ENCODE measurements around the gene RBM20. TPM values are rescaled to one million over a fixed set of nuclear protein-coding genes. Genes with fewer than 3 reads are reported as not detected.

RBM20 gene
- total and polyA plus RNA-seq, 2 of the 13 experiments (the other 11 are each of a cell fraction or from before 2014, with no cell fraction given) = 0.02 to 0.22 TPM

DNA sequence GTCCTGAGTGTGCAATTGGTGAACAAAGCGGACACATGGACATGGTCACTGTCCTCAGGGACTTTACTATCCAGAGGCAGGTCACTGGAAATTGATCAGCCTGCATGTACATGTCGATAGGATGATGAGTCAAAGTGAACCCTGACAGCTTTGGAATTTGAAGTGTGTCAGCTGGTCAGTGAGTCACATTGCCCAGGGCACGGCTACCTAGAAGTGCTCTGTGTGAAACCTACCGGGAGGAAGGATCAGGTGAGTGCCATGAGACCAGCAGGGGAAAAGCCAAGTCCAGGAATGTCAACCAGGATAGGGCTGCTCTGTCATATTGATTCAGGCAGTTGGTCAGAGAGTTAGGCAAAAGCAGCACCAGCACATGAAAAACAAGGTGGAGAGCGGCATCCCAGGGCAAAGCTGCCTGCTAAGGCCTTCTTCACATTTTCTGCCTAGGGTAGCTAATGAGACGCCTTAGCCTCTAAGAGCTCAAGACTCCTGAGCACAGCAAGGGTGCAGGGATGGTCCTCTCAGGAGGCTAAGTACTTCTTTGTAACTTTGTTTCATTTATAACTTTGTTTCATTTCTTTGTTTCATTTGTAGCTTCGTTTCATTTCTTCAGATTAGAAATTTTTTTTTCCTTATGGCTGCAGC is 208.2 kb downstream of the RBM20 start (continued):
- TF ChIP-seq ZNF207 (IDR thresholded peaks at IDR 0.05; ENCODE audit: borderline replicate concordance) (no peak), BHLHE40 (IDR thresholded peaks at IDR 0.05; ENCODE audit: low read length) (peak; percentile 42), SOX6 (IDR thresholded peaks at IDR 0.05) (no peak), SOX6 (CRISPR knock-in tag; IDR thresholded peaks at IDR 0.05) (no peak), CENPT (CRISPR knock-in tag; IDR thresholded peaks at IDR 0.05; ENCODE audit: low read depth) (no peak), ZFP37 (CRISPR knock-in tag; IDR thresholded peaks at IDR 0.05; ENCODE audit: borderline replicate concordance) (no peak), ZNF607 (CRISPR knock-in tag; IDR thresholded peaks at IDR 0.05; ENCODE audit: borderline replicate concordance) (no peak), MYNN (CRISPR knock-in tag; IDR thresholded peaks at IDR 0.05; ENCODE audit: low read depth) (no peak), MIER3 (CRISPR knock-in tag; IDR thresholded peaks at IDR 0.05; ENCODE audit: borderline replicate concordance) (no peak), YY1 (IDR thresholded peaks at IDR 0.05; ENCODE audit: insufficient read depth, insufficient replicate concordance, low read depth, low read length) (no peak), TARDBP (CRISPR knock-in tag; IDR thresholded peaks at IDR 0.05) (no peak), CBX5 (CRISPR knock-in tag; IDR thresholded peaks at IDR 0.05; ENCODE audit: borderline replicate concordance) (no peak), ZNF224 (CRISPR knock-in tag; IDR thresholded peaks at IDR 0.05) (no peak)
- TF ChIP-seq, protein P1, sequence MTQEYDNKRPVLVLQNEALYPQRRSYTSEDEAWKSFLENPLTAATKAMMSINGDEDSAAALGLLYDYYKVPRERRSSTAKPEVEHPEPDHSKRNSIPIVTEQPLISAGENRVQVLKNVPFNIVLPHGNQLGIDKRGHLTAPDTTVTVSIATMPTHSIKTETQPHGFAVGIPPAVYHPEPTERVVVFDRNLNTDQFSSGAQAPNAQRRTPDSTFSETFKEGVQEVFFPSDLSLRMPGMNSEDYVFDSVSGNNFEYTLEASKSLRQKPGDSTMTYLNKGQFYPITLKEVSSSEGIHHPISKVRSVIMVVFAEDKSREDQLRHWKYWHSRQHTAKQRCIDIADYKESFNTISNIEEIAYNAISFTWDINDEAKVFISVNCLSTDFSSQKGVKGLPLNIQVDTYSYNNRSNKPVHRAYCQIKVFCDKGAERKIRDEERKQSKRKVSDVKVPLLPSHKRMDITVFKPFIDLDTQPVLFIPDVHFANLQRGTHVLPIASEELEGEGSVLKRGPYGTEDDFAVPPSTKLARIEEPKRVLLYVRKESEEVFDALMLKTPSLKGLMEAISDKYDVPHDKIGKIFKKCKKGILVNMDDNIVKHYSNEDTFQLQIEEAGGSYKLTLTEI (CRISPR knock-in tag; conservative IDR thresholded peaks at IDR 0.05) = no peak
- TF ChIP-seq, protein P2, sequence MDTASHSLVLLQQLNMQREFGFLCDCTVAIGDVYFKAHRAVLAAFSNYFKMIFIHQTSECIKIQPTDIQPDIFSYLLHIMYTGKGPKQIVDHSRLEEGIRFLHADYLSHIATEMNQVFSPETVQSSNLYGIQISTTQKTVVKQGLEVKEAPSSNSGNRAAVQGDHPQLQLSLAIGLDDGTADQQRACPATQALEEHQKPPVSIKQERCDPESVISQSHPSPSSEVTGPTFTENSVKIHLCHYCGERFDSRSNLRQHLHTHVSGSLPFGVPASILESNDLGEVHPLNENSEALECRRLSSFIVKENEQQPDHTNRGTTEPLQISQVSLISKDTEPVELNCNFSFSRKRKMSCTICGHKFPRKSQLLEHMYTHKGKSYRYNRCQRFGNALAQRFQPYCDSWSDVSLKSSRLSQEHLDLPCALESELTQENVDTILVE (CRISPR knock-in tag; IDR thresholded peaks at IDR 0.05) = no peak
- TF ChIP-seq, protein P3, sequence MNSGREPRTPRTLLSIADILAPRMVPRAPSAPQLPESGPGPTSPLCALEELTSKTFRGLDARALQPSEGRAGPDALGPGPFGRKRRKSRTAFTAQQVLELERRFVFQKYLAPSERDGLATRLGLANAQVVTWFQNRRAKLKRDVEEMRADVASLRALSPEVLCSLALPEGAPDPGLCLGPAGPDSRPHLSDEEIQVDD (CRISPR knock-in tag; IDR thresholded peaks at IDR 0.05; ENCODE audit: borderline replicate concordance) = no peak
- TF ChIP-seq, protein P4, sequence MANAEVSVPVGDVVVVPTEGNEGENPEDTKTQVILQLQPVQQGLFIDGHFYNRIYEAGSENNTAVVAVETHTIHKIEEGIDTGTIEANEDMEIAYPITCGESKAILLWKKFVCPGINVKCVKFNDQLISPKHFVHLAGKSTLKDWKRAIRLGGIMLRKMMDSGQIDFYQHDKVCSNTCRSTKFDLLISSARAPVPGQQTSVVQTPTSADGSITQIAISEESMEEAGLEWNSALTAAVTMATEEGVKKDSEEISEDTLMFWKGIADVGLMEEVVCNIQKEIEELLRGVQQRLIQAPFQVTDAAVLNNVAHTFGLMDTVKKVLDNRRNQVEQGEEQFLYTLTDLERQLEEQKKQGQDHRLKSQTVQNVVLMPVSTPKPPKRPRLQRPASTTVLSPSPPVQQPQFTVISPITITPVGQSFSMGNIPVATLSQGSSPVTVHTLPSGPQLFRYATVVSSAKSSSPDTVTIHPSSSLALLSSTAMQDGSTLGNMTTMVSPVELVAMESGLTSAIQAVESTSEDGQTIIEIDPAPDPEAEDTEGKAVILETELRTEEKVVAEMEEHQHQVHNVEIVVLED (CRISPR knock-in tag; IDR thresholded peaks at IDR 0.05; ENCODE audit: borderline replicate concordance) = no peak
- TF ChIP-seq, protein P5, sequence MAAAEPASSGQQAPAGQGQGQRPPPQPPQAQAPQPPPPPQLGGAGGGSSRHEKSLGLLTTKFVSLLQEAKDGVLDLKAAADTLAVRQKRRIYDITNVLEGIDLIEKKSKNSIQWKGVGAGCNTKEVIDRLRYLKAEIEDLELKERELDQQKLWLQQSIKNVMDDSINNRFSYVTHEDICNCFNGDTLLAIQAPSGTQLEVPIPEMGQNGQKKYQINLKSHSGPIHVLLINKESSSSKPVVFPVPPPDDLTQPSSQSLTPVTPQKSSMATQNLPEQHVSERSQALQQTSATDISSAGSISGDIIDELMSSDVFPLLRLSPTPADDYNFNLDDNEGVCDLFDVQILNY (CRISPR knock-in tag; conservative IDR thresholded peaks at IDR 0.05) = no peak
- TF ChIP-seq, protein P6, sequence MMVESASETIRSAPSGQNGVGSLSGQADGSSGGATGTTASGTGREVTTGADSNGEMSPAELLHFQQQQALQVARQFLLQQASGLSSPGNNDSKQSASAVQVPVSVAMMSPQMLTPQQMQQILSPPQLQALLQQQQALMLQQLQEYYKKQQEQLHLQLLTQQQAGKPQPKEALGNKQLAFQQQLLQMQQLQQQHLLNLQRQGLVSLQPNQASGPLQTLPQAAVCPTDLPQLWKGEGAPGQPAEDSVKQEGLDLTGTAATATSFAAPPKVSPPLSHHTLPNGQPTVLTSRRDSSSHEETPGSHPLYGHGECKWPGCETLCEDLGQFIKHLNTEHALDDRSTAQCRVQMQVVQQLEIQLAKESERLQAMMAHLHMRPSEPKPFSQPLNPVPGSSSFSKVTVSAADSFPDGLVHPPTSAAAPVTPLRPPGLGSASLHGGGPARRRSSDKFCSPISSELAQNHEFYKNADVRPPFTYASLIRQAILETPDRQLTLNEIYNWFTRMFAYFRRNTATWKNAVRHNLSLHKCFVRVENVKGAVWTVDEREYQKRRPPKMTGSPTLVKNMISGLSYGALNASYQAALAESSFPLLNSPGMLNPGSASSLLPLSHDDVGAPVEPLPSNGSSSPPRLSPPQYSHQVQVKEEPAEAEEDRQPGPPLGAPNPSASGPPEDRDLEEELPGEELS (CRISPR knock-in tag; IDR thresholded peaks at IDR 0.05) = no peak
- TF ChIP-seq, protein P7, sequence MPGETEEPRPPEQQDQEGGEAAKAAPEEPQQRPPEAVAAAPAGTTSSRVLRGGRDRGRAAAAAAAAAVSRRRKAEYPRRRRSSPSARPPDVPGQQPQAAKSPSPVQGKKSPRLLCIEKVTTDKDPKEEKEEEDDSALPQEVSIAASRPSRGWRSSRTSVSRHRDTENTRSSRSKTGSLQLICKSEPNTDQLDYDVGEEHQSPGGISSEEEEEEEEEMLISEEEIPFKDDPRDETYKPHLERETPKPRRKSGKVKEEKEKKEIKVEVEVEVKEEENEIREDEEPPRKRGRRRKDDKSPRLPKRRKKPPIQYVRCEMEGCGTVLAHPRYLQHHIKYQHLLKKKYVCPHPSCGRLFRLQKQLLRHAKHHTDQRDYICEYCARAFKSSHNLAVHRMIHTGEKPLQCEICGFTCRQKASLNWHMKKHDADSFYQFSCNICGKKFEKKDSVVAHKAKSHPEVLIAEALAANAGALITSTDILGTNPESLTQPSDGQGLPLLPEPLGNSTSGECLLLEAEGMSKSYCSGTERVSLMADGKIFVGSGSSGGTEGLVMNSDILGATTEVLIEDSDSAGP (CRISPR knock-in tag; IDR thresholded peaks at IDR 0.05; ENCODE audit: borderline replicate concordance) = no peak
